Liver (tissue), 9 donors: Measurements from ENCODE around the gene MAP3K21. TPM values are rescaled to one million over a fixed set of nuclear protein-coding genes. Genes with fewer than 3 reads are reported as not detected.

Experiments
- DNase-seq: peaks from one replicate; pipeline ENCODE4 v3.0.0-alpha.2; 2017; ENCODE audit warnings: low spot score
- H3K27ac ChIP-seq, 2 donors: one replicate each; pipeline ENCODE4 v1.7.0; 2013; ENCODE audit warnings: inconsistent platforms in 2 of 2, low read length in 2 of 2, control low read depth in 1 of 2, low read depth in 1 of 2, mild to moderate bottlenecking in 1 of 2
- H3K27me3 ChIP-seq, 4 donors: one replicate each; pipeline versions ENCODE4 v1.6.1 to v1.7.0; 2013; ENCODE audit warnings: low read length in 3 of 4, inconsistent platforms in 1 of 4, mild to moderate bottlenecking in 1 of 4, moderate library complexity in 1 of 4; ENCODE audit not compliant: control insufficient read depth in 4 of 4, insufficient read depth in 4 of 4
- H3K36me3 ChIP-seq, 4 donors: one replicate each; pipeline versions ENCODE4 v1.6.1 to v1.7.0; 2013; ENCODE audit warnings: low read length in 3 of 4, mild to moderate bottlenecking in 3 of 4, low read depth in 1 of 4, moderate library complexity in 1 of 4; ENCODE audit not compliant: control insufficient read depth in 4 of 4, insufficient read depth in 3 of 4
- H3K4me1 ChIP-seq, 4 donors: one replicate each; pipeline versions ENCODE4 v1.6.1 to v1.7.0; 2013; ENCODE audit warnings: low read length in 3 of 4, mild to moderate bottlenecking in 3 of 4, moderate library complexity in 1 of 4; ENCODE audit not compliant: control insufficient read depth in 4 of 4, insufficient read depth in 4 of 4
- H3K4me3 ChIP-seq, 3 donors: one replicate each; pipeline versions ENCODE4 v1.6.1 to v1.7.0; 2013; ENCODE audit warnings: low read length in 3 of 3, control low read depth in 1 of 3, low read depth in 1 of 3, mild to moderate bottlenecking in 1 of 3
- H3K9ac ChIP-seq, 2 donors: one replicate each; pipeline ENCODE4 v1.7.0; 2013; ENCODE audit warnings: low read length in 2 of 2, mild to moderate bottlenecking in 2 of 2, moderate library complexity in 2 of 2, control low read depth in 1 of 2, low read depth in 1 of 2
- H3K9me3 ChIP-seq, 4 donors: one replicate each; pipeline versions ENCODE4 v1.6.1 to v1.7.0; 2013; ENCODE audit warnings: low read length in 3 of 4; ENCODE audit not compliant: control insufficient read depth in 4 of 4
- EGR1 ChIP-seq, 2 donors: IDR thresholded peaks; 2 replicates each; pipeline ENCODE4 v1.6.1; 2016 to 2018; ENCODE audit warnings: antibody characterized with exemption in 2 of 2, low read depth in 2 of 2
- FOXA1 ChIP-seq: IDR thresholded peaks from 2 replicates; pipeline ENCODE4 v1.6.1; 2016; ENCODE audit warnings: antibody characterized with exemption
- FOXA2 ChIP-seq: IDR thresholded peaks from 2 replicates; pipeline ENCODE4 v1.6.1; 2016; ENCODE audit warnings: antibody characterized with exemption
- GABPA ChIP-seq, 2 donors: IDR thresholded peaks in 1 of 2; conservative IDR thresholded peaks in 1 of 2; 2 replicates each; pipeline ENCODE4 v1.6.1; 2016; ENCODE audit warnings: antibody characterized with exemption in 2 of 2, mild to moderate bottlenecking in 1 of 2, moderate library complexity in 1 of 2
- HNF4A ChIP-seq, 2 donors: conservative IDR thresholded peaks; 2 replicates each; pipeline ENCODE4 v1.6.1; 2016; ENCODE audit warnings: antibody characterized with exemption in 2 of 2, mild to moderate bottlenecking in 2 of 2
- HNF4G ChIP-seq: IDR thresholded peaks from 2 replicates; pipeline ENCODE4 v1.6.1; 2016; ENCODE audit warnings: antibody characterized with exemption
- JUND ChIP-seq, 2 donors: IDR thresholded peaks; 2 replicates each; pipeline ENCODE4 v1.6.1; 2016; ENCODE audit warnings: antibody characterized with exemption in 2 of 2
- MAX ChIP-seq: IDR thresholded peaks from 2 replicates; pipeline ENCODE4 v1.6.1; 2016; ENCODE audit warnings: antibody characterized with exemption
- NR2F2 ChIP-seq: IDR thresholded peaks from 2 replicates; pipeline ENCODE4 v1.6.1; 2016; ENCODE audit warnings: antibody characterized with exemption
- RAD21 ChIP-seq, 2 donors: IDR thresholded peaks; 2 replicates each; pipeline ENCODE4 v1.6.1; 2016; ENCODE audit warnings: antibody characterized with exemption in 2 of 2, mild to moderate bottlenecking in 2 of 2
- REST ChIP-seq: IDR thresholded peaks from 2 replicates; pipeline ENCODE4 v1.6.1; 2016; ENCODE audit warnings: antibody characterized with exemption, mild to moderate bottlenecking
- RXRA ChIP-seq, 2 donors: IDR thresholded peaks; 2 replicates each; pipeline ENCODE4 v1.6.1; 2017 to 2018; ENCODE audit warnings: antibody characterized with exemption in 2 of 2, mild to moderate bottlenecking in 1 of 2
- SP1 ChIP-seq: IDR thresholded peaks from 2 replicates; pipeline ENCODE4 v1.6.1; 2018; ENCODE audit warnings: antibody characterized with exemption, mild to moderate bottlenecking
- ZBTB33 ChIP-seq: IDR thresholded peaks from 2 replicates; pipeline ENCODE4 v1.6.1; 2016; ENCODE audit warnings: antibody characterized with exemption
- WGBS: extraction: QIAGEN DNeasy Blood & Tissue Kit; methylation state at CpG from one replicate; pipeline ENCODE4 v1.1.7; 2013; 5-methylcytosine and 5-hydroxymethylcytosine counted together
- polyA plus RNA-seq, 2 donors: library from polyadenylated mRNA; stranded (reverse) in 1 of 2; unstranded in 1 of 2; fragments of 200-250 nt in 1 of 2; fragments of >200 nt in 1 of 2; fragmentation: Nextera tagmentation in 1 of 2; extraction: Ambion mirVana in 1 of 2; gene quantifications; one replicate each; pipeline versions ENCODE4 v1.2.1 to v1.2.3, GENCODE V29; 2013 to 2015
- total RNA-seq, 2 donors: library from RNA; depleted of rRNA; stranded (reverse); fragments of >200 nt; gene quantifications; one replicate each; pipeline ENCODE4 v1.2.3, GENCODE V29; 2014
- donor health status: healthy.
- donor health status: healthy.
- donor health status: healthy.
- donor health status: healthy.
- donor health status: healthy.

Gene MAP3K21
- total and polyA plus RNA-seq, 4 donors: 0.51 to 7.3 (median 1.6) TPM

- peak; percentile 53 for TF ChIP-seq REST
These were observed 31.9 kb downstream of the MAP3K21 start (continued) for GRCh38 chr1:233359431-233359830.

- no peaks in the 10 kb centered on the region for H3K27me3 ChIP-seq
- TF ChIP-seq FOXA2 (no peak), ZBTB33 (no peak), RAD21 (IDR thresholded peaks at IDR 0.05) (no peak), JUND (IDR thresholded peaks at IDR 0.05) (no peak), EGR1 (IDR thresholded peaks at IDR 0.05; ENCODE audit: low read depth in 2 of 2) (no peak)
- peak overlapping the region in 1 of 2 donors; percentile 19 for H3K9ac ChIP-seq
- WGBS: 50% methylated on average over 2 of the region's 2 CpGs
- H3K9me3 ChIP-seq: no peaks in the 10 kb centered on the region
- DNase-seq: no peak
- peak overlapping the region; percentile 46 for H3K27ac ChIP-seq
- peaks cover 0 to 6% (median 2%) of the 10 kb centered on the region in 4 donors for H3K36me3 ChIP-seq
- H3K4me1 ChIP-seq: peaks cover 2 to 50% (median 41%) of the 10 kb centered on the region in 4 donors
- no peak overlapping the region for H3K4me3 ChIP-seq
These were observed 32.4 kb downstream of the MAP3K21 start for GRCh38 chr1:233359905-233360304.

- H3K9ac ChIP-seq: no peak overlapping the region
- no peaks in the 10 kb centered on the region for H3K27me3 ChIP-seq
- H3K9me3 ChIP-seq: no peaks in the 10 kb centered on the region
- TF ChIP-seq HNF4G (no peak), GABPA (IDR thresholded peaks at IDR 0.05 in 1 of 2, conservative IDR thresholded peaks at IDR 0.05 in 1 of 2) (no peak), REST (no peak), RXRA (IDR thresholded peaks at IDR 0.05) (no peak), EGR1 (IDR thresholded peaks at IDR 0.05; ENCODE audit: low read depth in 2 of 2) (no peak), ZBTB33 (no peak), NR2F2 (no peak), SP1 (no peak), MAX (no peak), HNF4A (conservative IDR thresholded peaks at IDR 0.05) (no peak), FOXA1 (no peak)
- peaks cover 0 to 2% (median under 1%) of the 10 kb centered on the region in 4 donors for H3K36me3 ChIP-seq
- peaks cover 2 to 50% (median 41%) of the 10 kb centered on the region in 4 donors for H3K4me1 ChIP-seq
- DNase-seq: no peak
- H3K27ac ChIP-seq: peak overlapping the region in 1 of 2 donors; percentile 46
- no peak overlapping the region for H3K4me3 ChIP-seq
- WGBS: 52% methylated on average over 6 of the region's 6 CpGs
These were observed 33.1 kb downstream of the MAP3K21 start for GRCh38 chr1:233360525-233361102.
